SK-N-SH (cell line): ENCODE data around the gene CMPK1. TPM values are rescaled to one million over a fixed set of nuclear protein-coding genes. Genes with fewer than 3 reads are reported as not detected.

Experiments
- CTCF ChIA-PET: fragments of 300-600, 350-600 bp; formaldehyde crosslinking; extraction: SDS; loops from one replicate; lab custom pipeline; 2021; lab: Yijun Ruan, JAX
- POLR2A ChIA-PET: fragments of 350-600 bp; sonication (Branson Sonifier 250); formaldehyde crosslinking; extraction: SDS; loops from one replicate; lab custom pipeline; 2020; ENCODE audit warnings: antibody characterized with exemption, inconsistent platforms; lab: Yijun Ruan, JAX
- DNase-seq: peaks from one replicate; pipeline ENCODE4 v3.0.0; 2012
- H2AFZ ChIP-seq: fragments of 200-600 bp; sonication (generic); 2 replicates; pipeline ENCODE4 v1.8.1; 2016; ENCODE audit warnings: antibody characterized with exemption, mild to moderate bottlenecking, low read depth
- H3F3A ChIP-seq: fragments of 200-600 bp; sonication (generic); replicated peaks from 2 replicates; pipeline ENCODE3; 2016; ENCODE audit warnings: antibody characterized with exemption, mild to moderate bottlenecking; ENCODE audit not compliant: insufficient read depth
- H3K27ac ChIP-seq, 2 experiments: fragments of 200-500 bp in 1 of 2; fragments of 200-600 bp in 1 of 2; sonication (Bioruptor generic) in 1 of 2; sonication (generic), shearing (Covaris generic) in 1 of 2; 2 replicates each; pipeline versions ENCODE4 v1.5.1 to v1.6.1; 2014 to 2016; ENCODE audit warnings: low read depth in 2 of 2, inconsistent platforms in 1 of 2, low read length in 1 of 2, mild to moderate bottlenecking in 1 of 2, mixed read lengths in 1 of 2
- H3K27me3 ChIP-seq: fragments of 200-600 bp; sonication (generic), shearing (Covaris generic); 2 replicates; pipeline ENCODE4 v1.6.1; 2016; ENCODE audit warnings: mixed run types; ENCODE audit not compliant: insufficient read depth
- H3K36me3 ChIP-seq, 2 experiments: fragments of 200-500 bp in 1 of 2; fragments of 200-600 bp in 1 of 2; sonication (Bioruptor generic) in 1 of 2; sonication (generic) in 1 of 2; replicated peaks in 1 of 2; 2 replicates each; pipeline versions ENCODE3 to v1.5.1; 2014 to 2016; ENCODE audit warnings: low read length in 1 of 2, mild to moderate bottlenecking in 1 of 2; ENCODE audit not compliant: insufficient read depth in 2 of 2, control insufficient read depth in 1 of 2
- H3K4me1 ChIP-seq, 2 experiments: fragments of 200-500 bp in 1 of 2; fragments of 200-600 bp in 1 of 2; sonication (Bioruptor generic) in 1 of 2; sonication (generic), shearing (Covaris generic) in 1 of 2; 2 replicates each; pipeline versions ENCODE4 v1.5.1 to v1.6.1; 2014 to 2016; ENCODE audit warnings: low read depth in 1 of 2, low read length in 1 of 2, mixed run types in 1 of 2; ENCODE audit not compliant: insufficient read depth in 2 of 2, control insufficient read depth in 1 of 2
- H3K4me2 ChIP-seq: fragments of 200-600 bp; sonication (generic), shearing (Covaris generic); 2 replicates; pipeline ENCODE4 v1.6.1; 2017; ENCODE audit warnings: mixed run types
- H3K4me3 ChIP-seq, 2 experiments: fragments of 200-500 bp in 1 of 2; fragments of 200-600 bp in 1 of 2; sonication (Bioruptor generic) in 1 of 2; sonication (generic), shearing (Covaris generic) in 1 of 2; 2 replicates each; pipeline versions ENCODE4 v1.5.1 to v1.8.1; 2014 to 2016; ENCODE audit warnings: low read depth in 2 of 2, inconsistent platforms in 1 of 2, low read length in 1 of 2, mild to moderate bottlenecking in 1 of 2, mixed read lengths in 1 of 2, moderate library complexity in 1 of 2
- H3K79me2 ChIP-seq: fragments of 200-600 bp; sonication (generic); 2 replicates; pipeline ENCODE4 v1.8.1; 2017; ENCODE audit warnings: mild to moderate bottlenecking; ENCODE audit not compliant: insufficient read depth
- H3K9ac ChIP-seq: fragments of 200-600 bp; sonication (generic); 2 replicates; pipeline ENCODE4 v1.6.1; 2017; ENCODE audit warnings: mixed run types
- H3K9me2 ChIP-seq: fragments of 200-600 bp; sonication (generic); 2 replicates; pipeline ENCODE4 v1.6.1; 2017; ENCODE audit warnings: mixed run types
- H3K9me3 ChIP-seq: fragments of 200-600 bp; sonication (generic); 2 replicates; pipeline ENCODE4 v1.6.1; 2017; ENCODE audit warnings: mixed run types, mild to moderate bottlenecking, moderate library complexity
- H4K20me1 ChIP-seq: fragments of 200-600 bp; sonication (generic); 2 replicates; pipeline ENCODE4 v1.6.1; 2017; ENCODE audit warnings: mild to moderate bottlenecking, mixed run types; ENCODE audit not compliant: insufficient read depth
- EP300 ChIP-seq, 2 experiments: IDR thresholded peaks; 2 replicates each; pipeline versions ENCODE4 v1.4.0 to v1.6.1; 2012; ENCODE audit warnings: borderline replicate concordance in 1 of 2, low read depth in 1 of 2, low read length in 1 of 2
- GATA2 ChIP-seq: sonication (generic); formaldehyde crosslinking; IDR thresholded peaks from 2 replicates; pipeline ENCODE4 v1.5.0; 2020; ENCODE audit warnings: mild to moderate bottlenecking, missing genetic modification reagents
- MEF2A ChIP-seq: IDR thresholded peaks from 2 replicates; pipeline ENCODE4 v1.4.0; 2012; ENCODE audit warnings: low read depth, borderline replicate concordance
- MXI1 ChIP-seq: IDR thresholded peaks from 2 replicates; pipeline ENCODE4 v1.6.1; 2012; ENCODE audit warnings: mild to moderate bottlenecking, low read depth, low read length, improper control_type of control experiment
- RAD21 ChIP-seq: IDR thresholded peaks from 2 replicates; pipeline ENCODE4 v1.6.1; 2012; ENCODE audit warnings: mild to moderate bottlenecking, low read length
- SIN3A ChIP-seq: IDR thresholded peaks from 2 replicates; pipeline ENCODE4 v1.6.1; 2012; ENCODE audit warnings: low read depth, mild to moderate bottlenecking, low read length, moderate library complexity, borderline replicate concordance
- TCF12 ChIP-seq: IDR thresholded peaks from 2 replicates; pipeline ENCODE4 v1.4.0; 2012
- WGBS: methylation state at CpG from one replicate; pipeline ENCODE4 v1.1.6; 2017; ENCODE audit warnings: low lambda C conversion rate; 5-methylcytosine and 5-hydroxymethylcytosine counted together
- polyA plus RNA-seq, 3 experiments: library from polyadenylated mRNA; depleted of rRNA; stranded (reverse); fragments of >200 nt; gene quantifications; 2 replicates each; pipeline ENCODE4 v1.2.3, GENCODE V29; 2012
- TF ChIP-seq, protein P1 (sequence below): fragments of 200-600 bp; sonication (generic); IDR thresholded peaks from 2 replicates; pipeline ENCODE4 v1.6.1; 2017; ENCODE audit warnings: antibody characterized with exemption, mild to moderate bottlenecking, moderate library complexity
- TF ChIP-seq, protein P2 (sequence below): IDR thresholded peaks from 2 replicates; pipeline ENCODE4 v1.4.0; 2012; ENCODE audit warnings: low read depth, borderline replicate concordance
- TF ChIP-seq, protein P3 (sequence below): IDR thresholded peaks from 2 replicates; pipeline ENCODE4; 2012
- TF ChIP-seq, protein P4 (sequence below): fragments of 150-350 bp; IDR thresholded peaks from 2 replicates; pipeline ENCODE4 v1.6.1; 2016; ENCODE audit warnings: mild to moderate bottlenecking, low read depth, low read length

The CMPK1 gene
- polyA plus RNA-seq, 1 of the 3 experiments (the other 2 are of a cell fraction) = 17.5 TPM

DNA sequence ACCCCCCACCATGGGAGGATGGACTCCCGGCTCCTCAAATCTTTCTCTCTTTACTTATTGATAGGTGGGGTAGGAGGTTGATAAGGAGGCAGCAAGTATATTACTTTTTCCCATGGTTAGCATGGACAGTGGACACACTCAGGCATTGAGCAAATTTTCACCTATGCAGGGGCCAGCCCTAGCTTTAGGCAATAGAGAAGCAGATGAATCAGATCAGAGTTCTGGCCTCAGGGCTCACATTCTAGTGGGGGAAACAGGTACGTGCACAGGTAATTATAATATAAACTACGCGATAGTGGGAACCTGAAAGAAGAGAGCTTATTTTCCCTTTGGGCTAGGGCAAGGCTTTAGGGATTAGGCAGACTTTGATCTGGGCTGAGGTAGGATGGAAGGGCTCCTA lies 69.0 kb downstream of the CMPK1 start:
- no peak for DNase-seq
- no peaks in the 10 kb centered on the region for H3K27me3 ChIP-seq
- H3K9me3 ChIP-seq = no peaks in the 10 kb centered on the region
- no peaks in the 10 kb centered on the region for H3K9me2 ChIP-seq
- H3F3A ChIP-seq = no peaks in the 10 kb centered on the region
- H3K9ac ChIP-seq = no peak overlapping the region
- H2AFZ ChIP-seq = no peak overlapping the region
- no peak overlapping the region for H3K4me3 ChIP-seq
- no peaks in the 10 kb centered on the region for H3K36me3 ChIP-seq
- no peak overlapping the region for H3K4me2 ChIP-seq
- no peaks in the 10 kb centered on the region for H3K79me2 ChIP-seq
- H4K20me1 ChIP-seq = no peaks in the 10 kb centered on the region
- ChIA-PET CTCF (interaction anchor here (0.9 to 7.6 kb wide), 6 partner anchors 10 to 35 kb away, joined by 3 to 41 read pairs (median 4); partner anchors contain the start of gene FOXD2), POLR2A (no interaction called here)
- TF ChIP-seq, protein P1, sequence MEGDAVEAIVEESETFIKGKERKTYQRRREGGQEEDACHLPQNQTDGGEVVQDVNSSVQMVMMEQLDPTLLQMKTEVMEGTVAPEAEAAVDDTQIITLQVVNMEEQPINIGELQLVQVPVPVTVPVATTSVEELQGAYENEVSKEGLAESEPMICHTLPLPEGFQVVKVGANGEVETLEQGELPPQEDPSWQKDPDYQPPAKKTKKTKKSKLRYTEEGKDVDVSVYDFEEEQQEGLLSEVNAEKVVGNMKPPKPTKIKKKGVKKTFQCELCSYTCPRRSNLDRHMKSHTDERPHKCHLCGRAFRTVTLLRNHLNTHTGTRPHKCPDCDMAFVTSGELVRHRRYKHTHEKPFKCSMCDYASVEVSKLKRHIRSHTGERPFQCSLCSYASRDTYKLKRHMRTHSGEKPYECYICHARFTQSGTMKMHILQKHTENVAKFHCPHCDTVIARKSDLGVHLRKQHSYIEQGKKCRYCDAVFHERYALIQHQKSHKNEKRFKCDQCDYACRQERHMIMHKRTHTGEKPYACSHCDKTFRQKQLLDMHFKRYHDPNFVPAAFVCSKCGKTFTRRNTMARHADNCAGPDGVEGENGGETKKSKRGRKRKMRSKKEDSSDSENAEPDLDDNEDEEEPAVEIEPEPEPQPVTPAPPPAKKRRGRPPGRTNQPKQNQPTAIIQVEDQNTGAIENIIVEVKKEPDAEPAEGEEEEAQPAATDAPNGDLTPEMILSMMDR = no peak
- TF ChIP-seq EP300 (IDR thresholded peaks at IDR 0.05; ENCODE audit: borderline replicate concordance in 1 of 2, low read depth in 1 of 2, low read length in 1 of 2) = no peak
- TF ChIP-seq GATA2 (CRISPR knock-in tag) = no peak
- TF ChIP-seq, protein P2, sequence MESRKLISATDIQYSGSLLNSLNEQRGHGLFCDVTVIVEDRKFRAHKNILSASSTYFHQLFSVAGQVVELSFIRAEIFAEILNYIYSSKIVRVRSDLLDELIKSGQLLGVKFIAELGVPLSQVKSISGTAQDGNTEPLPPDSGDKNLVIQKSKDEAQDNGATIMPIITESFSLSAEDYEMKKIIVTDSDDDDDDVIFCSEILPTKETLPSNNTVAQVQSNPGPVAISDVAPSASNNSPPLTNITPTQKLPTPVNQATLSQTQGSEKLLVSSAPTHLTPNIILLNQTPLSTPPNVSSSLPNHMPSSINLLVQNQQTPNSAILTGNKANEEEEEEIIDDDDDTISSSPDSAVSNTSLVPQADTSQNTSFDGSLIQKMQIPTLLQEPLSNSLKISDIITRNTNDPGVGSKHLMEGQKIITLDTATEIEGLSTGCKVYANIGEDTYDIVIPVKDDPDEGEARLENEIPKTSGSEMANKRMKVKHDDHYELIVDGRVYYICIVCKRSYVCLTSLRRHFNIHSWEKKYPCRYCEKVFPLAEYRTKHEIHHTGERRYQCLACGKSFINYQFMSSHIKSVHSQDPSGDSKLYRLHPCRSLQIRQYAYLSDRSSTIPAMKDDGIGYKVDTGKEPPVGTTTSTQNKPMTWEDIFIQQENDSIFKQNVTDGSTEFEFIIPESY = no peak
- TF ChIP-seq MXI1 = no peak
- TF ChIP-seq, protein P3, sequence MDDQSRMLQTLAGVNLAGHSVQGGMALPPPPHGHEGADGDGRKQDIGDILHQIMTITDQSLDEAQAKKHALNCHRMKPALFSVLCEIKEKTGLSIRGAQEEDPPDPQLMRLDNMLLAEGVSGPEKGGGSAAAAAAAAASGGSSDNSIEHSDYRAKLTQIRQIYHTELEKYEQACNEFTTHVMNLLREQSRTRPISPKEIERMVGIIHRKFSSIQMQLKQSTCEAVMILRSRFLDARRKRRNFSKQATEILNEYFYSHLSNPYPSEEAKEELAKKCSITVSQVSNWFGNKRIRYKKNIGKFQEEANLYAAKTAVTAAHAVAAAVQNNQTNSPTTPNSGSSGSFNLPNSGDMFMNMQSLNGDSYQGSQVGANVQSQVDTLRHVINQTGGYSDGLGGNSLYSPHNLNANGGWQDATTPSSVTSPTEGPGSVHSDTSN = no peak
- TF ChIP-seq SIN3A = no peak
- TF ChIP-seq RAD21 = no peak
- TF ChIP-seq, protein P4, sequence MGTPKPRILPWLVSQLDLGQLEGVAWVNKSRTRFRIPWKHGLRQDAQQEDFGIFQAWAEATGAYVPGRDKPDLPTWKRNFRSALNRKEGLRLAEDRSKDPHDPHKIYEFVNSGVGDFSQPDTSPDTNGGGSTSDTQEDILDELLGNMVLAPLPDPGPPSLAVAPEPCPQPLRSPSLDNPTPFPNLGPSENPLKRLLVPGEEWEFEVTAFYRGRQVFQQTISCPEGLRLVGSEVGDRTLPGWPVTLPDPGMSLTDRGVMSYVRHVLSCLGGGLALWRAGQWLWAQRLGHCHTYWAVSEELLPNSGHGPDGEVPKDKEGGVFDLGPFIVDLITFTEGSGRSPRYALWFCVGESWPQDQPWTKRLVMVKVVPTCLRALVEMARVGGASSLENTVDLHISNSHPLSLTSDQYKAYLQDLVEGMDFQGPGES = no peak
- no peak for TF ChIP-seq TCF12
- no peak for TF ChIP-seq MEF2A
- no peak overlapping the region for H3K27ac ChIP-seq
- WGBS = 73% methylated on average over 4 of the region's 4 CpGs
- no peaks in the 10 kb centered on the region for H3K4me1 ChIP-seq
